HPDE6-E6E7 (cell line): ENCODE results near the gene NCKAP5.

Experiments used
- DNase-seq: peaks from one replicate; pipeline ENCODE4 v3.0.0; 2011; ENCODE audit warnings: missing footprints; ENCODE audit errors: extremely low spot score

Gene NCKAP5

GRCh38 chr2:132758995-132759394 is 809.3 kb downstream of the NCKAP5 start:
- no peak for DNase-seq

- DNase-seq = no peak
Observed at GRCh38 chr2:132757676-132758075, 810.6 kb downstream of the NCKAP5 start.

- DNase-seq = no peak
Observed at GRCh38 chr2:132757002-132757589, 811.2 kb downstream of the NCKAP5 start.

GRCh38 chr2:132754867-132755472 is 813.3 kb downstream of the NCKAP5 start:
- DNase-seq = no peak

- DNase-seq = no peak
Observed at GRCh38 chr2:132754392-132754791, 813.9 kb downstream of the NCKAP5 start.

GRCh38 chr2:132752421-132753206 is 815.6 kb downstream of the NCKAP5 start:
- no peak for DNase-seq

GRCh38 chr2:132751836-132752235 is 816.4 kb downstream of the NCKAP5 start:
- DNase-seq = no peak

GRCh38 chr2:132750606-132751005 is 817.7 kb downstream of the NCKAP5 start:
- DNase-seq = no peak

GRCh38 chr2:132747046-132747445 is 821.2 kb downstream of the NCKAP5 start:
- DNase-seq = no peak

- DNase-seq = no peak
Observed at GRCh38 chr2:132741754-132742153, 826.5 kb downstream of the NCKAP5 start.

GRCh38 chr2:132740081-132740720 is 828.1 kb downstream of the NCKAP5 start:
- DNase-seq = no peak

GRCh38 chr2:132738223-132738622 is 830.0 kb downstream of the NCKAP5 start:
- no peak for DNase-seq

- DNase-seq = no peak
Observed at GRCh38 chr2:132736059-132736458, 832.2 kb downstream of the NCKAP5 start.

- DNase-seq = no peak
Observed at GRCh38 chr2:132734961-132735360, 833.3 kb downstream of the NCKAP5 start.

GRCh38 chr2:132733094-132733493 is 835.2 kb downstream of the NCKAP5 start:
- no peak for DNase-seq

GRCh38 chr2:132732694-132733093 is 835.6 kb downstream of the NCKAP5 start:
- no peak for DNase-seq

- no peak for DNase-seq
Observed at GRCh38 chr2:132731441-132731840, 836.8 kb downstream of the NCKAP5 start.

GRCh38 chr2:132730611-132731010 is 837.7 kb downstream of the NCKAP5 start:
- no peak for DNase-seq

GRCh38 chr2:132729522-132729921 is 838.7 kb downstream of the NCKAP5 start:
- no peak for DNase-seq

- no peak for DNase-seq
Observed at GRCh38 chr2:132726155-132726554, 842.1 kb downstream of the NCKAP5 start.

- DNase-seq = no peak
Observed at GRCh38 chr2:132725748-132726147, 842.5 kb downstream of the NCKAP5 start.

GRCh38 chr2:132725148-132725547 is 843.1 kb downstream of the NCKAP5 start:
- DNase-seq = no peak

- no peak for DNase-seq
Observed at GRCh38 chr2:132721938-132722337, 846.3 kb downstream of the NCKAP5 start.
